HG02870 (cell line): ENCODE measurements around the gene ZDHHC11B.

Source experiments
- ATAC-seq: cut with Tn5 transposase; IDR thresholded peaks from one replicate; pipeline ENCODE4 v1.9.1; 2021; ENCODE audit warnings: mild to moderate bottlenecking, moderate library complexity; ENCODE audit not compliant: unreplicated experiment

Gene ZDHHC11B

DNA sequence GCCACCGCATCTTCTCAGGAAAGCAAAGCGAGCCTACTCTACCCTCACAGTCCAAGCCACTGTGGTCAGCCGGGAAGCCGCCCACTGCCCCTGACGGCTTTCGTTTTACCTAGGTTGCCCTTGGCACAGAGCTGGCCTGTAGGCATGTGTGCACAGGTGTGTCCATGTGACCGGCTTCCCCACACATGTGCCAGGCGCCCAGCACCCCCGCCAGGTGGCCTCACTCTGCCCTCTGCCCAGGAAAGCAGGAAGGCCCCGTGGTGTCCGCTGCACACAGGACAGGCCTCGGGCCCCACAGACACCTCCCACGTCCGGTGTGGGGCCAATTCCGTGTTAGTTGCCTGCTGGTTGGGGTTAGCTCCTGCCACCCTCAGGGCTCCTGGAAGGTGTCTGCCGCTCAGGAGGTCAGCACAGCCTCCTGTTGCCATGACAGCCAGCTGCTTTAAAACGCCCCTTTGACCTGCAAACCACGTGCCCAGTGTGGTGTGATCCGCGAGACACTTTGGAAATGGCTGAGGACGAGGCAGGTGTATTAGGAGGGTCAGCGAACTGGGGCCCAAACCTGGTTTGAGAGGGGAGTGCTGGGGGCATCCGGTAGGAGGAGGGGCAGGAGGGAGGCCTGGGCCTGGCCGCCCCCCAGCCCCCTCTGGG is 120.1 kb downstream of the ZDHHC11B start:
- ATAC-seq: no peak

DNA sequence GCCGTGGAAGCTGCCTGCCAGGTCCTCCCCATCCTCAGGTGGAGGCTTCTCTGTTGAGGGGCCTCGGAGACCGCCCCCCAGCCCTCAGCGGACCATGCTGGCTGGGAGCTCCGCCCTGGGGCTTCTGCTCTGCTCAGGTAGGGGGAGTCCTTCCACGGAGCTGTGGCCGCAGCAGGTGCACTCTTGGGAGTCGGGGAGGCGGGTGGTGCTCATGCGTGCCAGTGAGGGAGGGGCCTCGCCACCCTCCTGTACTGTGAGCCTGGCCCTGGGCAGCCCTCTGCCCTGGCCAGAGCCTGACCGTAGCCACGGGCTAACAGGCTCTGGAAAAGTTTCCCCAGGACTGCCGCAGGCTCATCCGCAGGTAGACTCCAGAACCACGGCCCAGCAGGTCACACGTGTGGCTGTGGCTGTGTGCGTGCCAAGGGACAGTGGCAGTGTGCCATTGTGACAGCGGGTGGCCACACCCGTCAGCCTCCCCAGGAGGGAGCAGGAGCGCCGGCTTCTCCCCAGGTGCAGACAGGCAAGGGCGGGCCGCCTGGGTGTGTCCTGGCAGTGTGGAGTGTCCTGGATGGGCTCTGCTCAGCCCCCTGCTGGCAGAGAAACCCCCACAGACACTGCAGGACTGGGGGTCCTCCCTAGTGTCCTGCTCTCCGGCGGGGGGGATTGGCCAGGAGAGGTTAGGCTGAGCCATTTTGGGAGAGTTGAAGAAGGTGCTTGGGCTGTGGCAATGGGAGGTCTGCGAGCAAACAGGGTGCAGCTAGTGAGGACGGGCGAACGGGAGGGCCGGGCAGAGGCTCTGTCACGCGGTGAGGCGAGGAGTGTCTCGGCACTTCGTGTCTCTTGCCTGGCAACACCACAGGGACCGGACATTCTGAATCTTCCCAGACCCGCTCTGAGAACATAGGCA is 120.8 kb downstream of the ZDHHC11B start:
- no peak for ATAC-seq

DNA sequence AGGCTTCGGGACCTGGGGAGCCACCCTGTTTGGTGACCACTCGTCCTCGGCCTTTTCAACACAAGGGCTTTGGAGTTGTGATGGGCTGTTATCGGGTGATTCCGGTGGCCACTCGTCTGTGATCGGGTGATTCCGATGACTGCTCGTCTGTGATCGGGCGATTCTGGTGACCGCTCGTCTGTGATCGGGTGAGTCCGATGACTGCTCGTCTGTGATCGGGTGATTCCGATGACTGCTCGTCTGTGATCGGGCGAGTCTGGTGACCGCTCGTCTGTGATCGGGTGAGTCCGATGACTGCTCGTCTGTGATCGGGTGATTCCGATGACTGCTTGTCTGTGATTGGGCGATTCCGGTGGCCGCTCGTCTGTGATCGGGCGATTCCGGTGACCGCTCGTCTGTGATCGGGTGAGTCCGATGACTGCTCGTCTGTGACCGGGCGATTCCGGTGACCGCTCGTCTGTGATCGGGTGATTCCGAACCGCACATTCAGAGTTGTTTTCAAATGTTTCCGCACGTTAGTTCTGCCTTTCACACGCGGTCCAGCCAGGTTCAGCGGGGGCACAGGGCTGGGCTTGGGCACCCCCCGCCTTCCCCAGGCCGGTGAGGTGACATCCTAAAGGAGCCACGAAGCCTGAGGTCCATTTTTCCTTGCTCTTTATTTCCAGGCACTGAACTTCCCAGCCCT is 121.6 kb downstream of the ZDHHC11B start:
- no peak for ATAC-seq

DNA sequence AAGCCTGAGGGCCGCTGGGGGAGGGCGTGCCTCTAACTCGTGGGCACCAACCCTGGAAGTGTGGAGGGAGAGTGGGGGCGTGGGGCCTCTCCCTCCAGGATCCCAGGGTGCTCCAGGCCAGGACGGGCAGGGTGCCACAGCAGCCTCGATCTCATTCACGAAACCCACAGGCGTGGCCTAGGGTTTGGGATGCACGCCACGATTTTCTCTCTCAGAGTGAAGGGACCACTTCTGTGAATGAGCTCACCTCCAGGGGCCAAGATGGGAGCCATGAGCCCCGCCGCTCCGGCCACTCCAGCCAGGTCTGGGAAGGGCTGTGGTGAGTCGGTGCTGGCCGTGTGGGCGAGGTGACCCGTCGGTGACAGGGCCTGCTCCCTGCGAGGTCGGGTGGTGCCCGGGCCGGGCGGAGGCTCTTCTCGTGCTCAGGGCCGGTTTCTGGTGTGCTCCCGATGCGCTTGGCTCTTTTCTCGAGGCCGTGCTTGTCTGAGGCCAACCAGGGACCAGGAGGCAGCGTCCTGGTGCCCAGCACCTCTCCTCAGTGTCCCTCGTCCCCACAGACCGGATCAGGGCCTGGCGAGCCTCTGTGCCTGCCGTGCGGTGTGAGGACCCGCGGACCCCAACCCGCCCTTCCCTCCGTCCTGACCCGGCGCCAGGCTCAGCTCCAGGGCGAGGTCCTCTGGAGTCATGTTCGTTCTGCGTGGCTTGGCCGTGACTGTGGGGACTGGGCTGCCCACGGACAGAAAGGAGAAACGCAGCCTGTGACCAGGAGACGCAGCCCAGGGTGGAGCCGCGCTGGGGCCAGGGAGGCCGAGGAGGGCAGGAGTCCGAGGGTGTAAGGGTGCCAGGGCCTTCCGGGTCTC is 122.4 kb downstream of the ZDHHC11B start:
- ATAC-seq: no peak

DNA sequence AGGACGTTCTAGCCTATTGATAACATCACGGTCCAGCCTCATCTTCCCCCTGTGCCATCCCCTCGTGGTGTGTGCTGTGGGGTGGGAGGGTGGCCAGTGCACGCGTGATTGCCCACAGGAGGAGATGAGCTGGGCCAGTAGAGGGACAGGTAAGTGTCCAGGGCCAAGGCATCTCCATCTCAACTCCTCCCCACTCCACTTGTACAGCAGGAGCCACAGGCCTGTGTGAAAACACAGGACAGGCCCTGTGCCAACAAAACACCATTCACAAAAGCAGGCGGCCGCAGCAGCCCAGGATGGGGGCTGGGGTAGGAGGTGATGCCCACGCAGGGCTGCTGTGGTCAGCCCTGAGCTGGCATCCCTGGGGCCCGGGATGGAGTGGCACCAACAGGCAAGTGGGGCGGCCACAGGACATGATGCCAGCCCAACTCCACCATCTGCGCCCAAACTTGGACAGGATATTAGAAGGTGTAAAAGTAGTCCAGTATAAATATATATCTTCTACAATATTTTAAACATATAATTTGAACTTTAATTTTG is 124.0 kb downstream of the ZDHHC11B start:
- ATAC-seq: no peak
